ENCODE measurements around the gene NKG7.
"Not testable (repeated sequence)": the region's sequence is repeated elsewhere in the genome, so short reads cannot be mapped to it uniquely, and the experiment has no call there.

The NKG7 gene

GRCh38 chr19:51372649-51373504 lies at the start of gene NKG7:
Gene NKG7 (minus strand): TSS chr19:51372654. CDS start chr19:51372535, 119 bp downstream.
- peak; percentile 93 for DNase-seq (ENCODE audit: low spot score)

GRCh38 chr19:51422053-51422448 lies 49.6 kb upstream of the NKG7 start:
- peak; percentile 84 for DNase-seq (ENCODE audit: low spot score)

GRCh38 chr19:51421229-51422052 lies 49.0 kb upstream of the NKG7 start:
- no peak for DNase-seq (ENCODE audit: low spot score)

GRCh38 chr19:51420511-51420910 lies 48.1 kb upstream of the NKG7 start:
- DNase-seq (ENCODE audit: low spot score): not testable (repeated sequence)

- DNase-seq (ENCODE audit: low spot score): no peak
Observed at GRCh38 chr19:51418707-51419106, 46.3 kb upstream of the NKG7 start.

GRCh38 chr19:51417810-51418157 lies 45.3 kb upstream of the NKG7 start:
- no peak for DNase-seq (ENCODE audit: low spot score)

GRCh38 chr19:51417107-51417809 lies 44.8 kb upstream of the NKG7 start, which contains the start of gene SIGLEC10:
Gene SIGLEC10 (minus strand): TSS chr19:51417642. CDS start chr19:51417581, 61 bp downstream.
- no peak for DNase-seq (ENCODE audit: low spot score)

GRCh38 chr19:51416422-51416821 lies 44.0 kb upstream of the NKG7 start:
- not testable (repeated sequence) for DNase-seq (ENCODE audit: low spot score)

GRCh38 chr19:51415187-51415586 lies 42.7 kb upstream of the NKG7 start:
- DNase-seq (ENCODE audit: low spot score): no peak

- no peak for DNase-seq (ENCODE audit: low spot score)
Observed at GRCh38 chr19:51410950-51411748, 38.7 kb upstream of the NKG7 start.

- DNase-seq (ENCODE audit: low spot score): peak; percentile 47
Observed at GRCh38 chr19:51407511-51408131, 35.2 kb upstream of the NKG7 start.

- no peak for DNase-seq (ENCODE audit: low spot score)
Observed at GRCh38 chr19:51402117-51402516, 29.7 kb upstream of the NKG7 start.

GRCh38 chr19:51399936-51400335 lies 27.5 kb upstream of the NKG7 start:
- DNase-seq (ENCODE audit: low spot score): not testable (repeated sequence)

GRCh38 chr19:51399231-51399630 lies 26.8 kb upstream of the NKG7 start:
- DNase-seq (ENCODE audit: low spot score): no peak

GRCh38 chr19:51398096-51398704 lies 25.7 kb upstream of the NKG7 start:
- peak; percentile 37 for DNase-seq (ENCODE audit: low spot score)

GRCh38 chr19:51397453-51397852 lies 25.0 kb upstream of the NKG7 start:
- DNase-seq (ENCODE audit: low spot score): not testable (repeated sequence)

GRCh38 chr19:51396175-51396574 lies 23.7 kb upstream of the NKG7 start:
- no peak for DNase-seq (ENCODE audit: low spot score)

GRCh38 chr19:51394050-51394836 lies 21.8 kb upstream of the NKG7 start:
- DNase-seq (ENCODE audit: low spot score): peak; percentile 94

GRCh38 chr19:51392701-51393100 lies 20.2 kb upstream of the NKG7 start:
- DNase-seq (ENCODE audit: low spot score): no peak
